GM12801 (cell line): ENCODE data around the gene SMYD3.

Experiments
- TF ChIP-seq, protein P1 (sequence below): IDR thresholded peaks from one replicate; pipeline ENCODE4 v1.5.1; 2011; ENCODE audit warnings: control low read depth; ENCODE audit not compliant: insufficient read length; ENCODE audit errors: extremely low read depth

Gene SMYD3

DNA sequence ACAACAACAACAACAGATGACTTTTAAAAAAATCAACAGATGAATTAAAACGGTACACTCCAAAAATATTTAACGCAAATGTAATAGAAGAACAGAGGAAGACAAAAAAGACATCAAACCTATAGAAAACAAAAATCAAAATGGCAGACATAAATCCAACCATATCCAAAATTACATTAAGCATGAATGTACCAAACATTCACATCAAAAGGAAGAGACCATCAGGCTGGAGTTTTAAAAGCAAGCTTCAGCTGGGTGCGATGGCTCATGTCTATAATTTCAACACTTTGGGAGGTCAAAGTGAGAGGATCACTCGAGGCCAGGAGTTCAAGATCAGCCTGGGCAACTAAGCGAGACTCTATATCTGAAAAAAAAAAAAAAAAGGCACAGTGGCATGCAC is 116.2 kb downstream of the SMYD3 start:
- TF ChIP-seq, protein P1, sequence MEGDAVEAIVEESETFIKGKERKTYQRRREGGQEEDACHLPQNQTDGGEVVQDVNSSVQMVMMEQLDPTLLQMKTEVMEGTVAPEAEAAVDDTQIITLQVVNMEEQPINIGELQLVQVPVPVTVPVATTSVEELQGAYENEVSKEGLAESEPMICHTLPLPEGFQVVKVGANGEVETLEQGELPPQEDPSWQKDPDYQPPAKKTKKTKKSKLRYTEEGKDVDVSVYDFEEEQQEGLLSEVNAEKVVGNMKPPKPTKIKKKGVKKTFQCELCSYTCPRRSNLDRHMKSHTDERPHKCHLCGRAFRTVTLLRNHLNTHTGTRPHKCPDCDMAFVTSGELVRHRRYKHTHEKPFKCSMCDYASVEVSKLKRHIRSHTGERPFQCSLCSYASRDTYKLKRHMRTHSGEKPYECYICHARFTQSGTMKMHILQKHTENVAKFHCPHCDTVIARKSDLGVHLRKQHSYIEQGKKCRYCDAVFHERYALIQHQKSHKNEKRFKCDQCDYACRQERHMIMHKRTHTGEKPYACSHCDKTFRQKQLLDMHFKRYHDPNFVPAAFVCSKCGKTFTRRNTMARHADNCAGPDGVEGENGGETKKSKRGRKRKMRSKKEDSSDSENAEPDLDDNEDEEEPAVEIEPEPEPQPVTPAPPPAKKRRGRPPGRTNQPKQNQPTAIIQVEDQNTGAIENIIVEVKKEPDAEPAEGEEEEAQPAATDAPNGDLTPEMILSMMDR: no peak

DNA sequence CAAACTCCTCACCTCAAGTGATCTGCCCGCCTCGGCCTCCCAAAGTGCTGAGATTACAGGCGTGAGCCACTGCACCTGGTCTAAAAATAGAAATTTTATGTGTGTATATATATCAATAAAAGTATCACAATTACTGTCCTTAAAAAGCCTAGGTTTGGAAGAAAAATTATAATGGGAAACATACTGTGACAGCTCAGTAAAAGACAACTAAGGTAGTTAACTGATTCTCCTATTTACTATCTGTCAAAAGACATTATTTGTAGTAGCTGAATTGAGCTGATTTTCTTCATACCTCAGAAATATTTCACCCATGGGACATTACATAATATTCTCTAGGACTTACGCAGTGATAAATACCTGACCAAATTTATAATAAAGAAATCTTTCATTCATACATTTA is 122.5 kb downstream of the SMYD3 start:
- TF ChIP-seq, protein P1: no peak

DNA sequence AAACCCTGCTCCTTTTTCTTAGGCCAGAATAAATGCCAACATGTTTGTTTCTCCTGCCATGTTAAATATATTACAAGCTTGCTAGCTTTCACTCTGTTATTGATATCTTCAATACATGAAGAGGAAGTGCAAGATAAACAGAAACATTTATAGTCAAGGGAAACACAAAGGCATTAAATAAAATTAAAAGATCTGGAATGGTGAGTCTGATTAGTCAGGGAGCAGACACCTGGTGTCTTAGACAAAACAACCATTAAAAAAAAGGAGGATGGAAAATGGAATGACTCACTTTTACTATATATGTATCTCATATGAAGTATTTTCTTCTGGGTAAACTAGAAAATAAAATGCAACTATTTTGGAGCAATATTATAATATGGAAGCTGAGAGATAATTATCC is 123.3 kb downstream of the SMYD3 start:
- TF ChIP-seq, protein P1: no peak

DNA sequence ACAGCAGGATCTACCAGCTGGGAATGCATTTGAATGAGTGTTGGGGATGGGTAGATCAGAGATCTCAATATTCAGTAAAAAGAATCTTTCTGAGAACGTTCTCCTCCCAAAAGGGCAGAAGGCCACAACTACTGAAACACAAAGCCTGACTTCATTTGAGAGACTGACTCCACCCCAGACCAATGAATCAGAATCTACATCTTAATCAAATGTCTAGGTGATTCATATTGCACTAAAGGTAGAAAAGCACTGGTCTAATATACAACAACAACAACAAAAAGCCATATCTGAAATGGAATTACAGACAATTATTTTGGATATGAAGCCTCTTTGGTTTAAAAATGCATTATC is 123.9 kb downstream of the SMYD3 start:
- TF ChIP-seq, protein P1: no peak

DNA sequence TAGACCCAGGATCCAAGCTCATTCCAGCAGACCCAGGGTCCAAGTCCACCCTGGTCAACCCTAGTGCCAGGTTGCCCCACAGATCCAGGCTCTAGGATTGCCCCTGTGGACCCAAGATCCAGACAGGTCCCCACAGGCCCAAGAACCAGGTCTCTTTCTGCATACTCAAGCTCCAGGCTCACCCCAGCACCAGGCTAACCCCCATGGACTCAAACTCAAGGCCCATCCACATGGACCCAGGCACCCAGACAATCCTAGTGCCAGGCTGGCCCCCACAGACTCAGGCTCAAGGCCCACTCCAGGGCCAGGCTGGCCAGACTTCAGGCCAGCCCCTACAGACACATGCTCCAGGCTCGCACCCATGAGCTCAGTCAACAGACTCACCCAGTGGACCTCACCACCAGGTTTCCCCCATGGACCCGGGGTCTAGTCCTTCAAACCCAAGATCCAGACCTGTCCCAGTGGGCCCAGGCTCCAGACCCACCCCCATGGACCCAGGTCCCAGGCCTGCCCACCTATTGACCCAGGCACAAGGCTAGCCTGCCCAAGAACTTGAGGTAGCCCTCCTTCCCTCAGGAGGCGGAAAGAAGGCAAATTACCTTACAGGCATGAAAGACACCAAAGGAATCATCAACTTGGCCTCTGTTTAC is 124.4 kb downstream of the SMYD3 start:
- TF ChIP-seq, protein P1: no peak

DNA sequence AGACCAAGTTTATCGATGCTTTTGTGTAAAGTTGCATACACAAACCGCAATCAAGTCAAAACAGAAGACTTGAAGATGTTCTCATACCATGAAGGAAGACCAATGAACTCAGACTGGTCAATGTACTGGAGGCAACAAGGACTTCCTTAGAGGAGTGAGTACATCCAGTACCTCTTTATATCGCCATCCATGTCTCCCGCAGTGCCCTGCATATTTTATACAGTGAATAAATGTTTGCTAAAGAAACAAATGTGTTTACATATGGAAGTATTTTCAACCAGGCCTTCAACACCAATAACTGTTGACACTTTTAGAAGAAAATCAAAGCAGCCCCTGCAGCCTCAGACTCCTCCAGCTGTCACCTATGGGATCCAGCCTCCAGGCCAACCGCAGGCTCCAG is 125.6 kb downstream of the SMYD3 start:
- TF ChIP-seq, protein P1: no peak

DNA sequence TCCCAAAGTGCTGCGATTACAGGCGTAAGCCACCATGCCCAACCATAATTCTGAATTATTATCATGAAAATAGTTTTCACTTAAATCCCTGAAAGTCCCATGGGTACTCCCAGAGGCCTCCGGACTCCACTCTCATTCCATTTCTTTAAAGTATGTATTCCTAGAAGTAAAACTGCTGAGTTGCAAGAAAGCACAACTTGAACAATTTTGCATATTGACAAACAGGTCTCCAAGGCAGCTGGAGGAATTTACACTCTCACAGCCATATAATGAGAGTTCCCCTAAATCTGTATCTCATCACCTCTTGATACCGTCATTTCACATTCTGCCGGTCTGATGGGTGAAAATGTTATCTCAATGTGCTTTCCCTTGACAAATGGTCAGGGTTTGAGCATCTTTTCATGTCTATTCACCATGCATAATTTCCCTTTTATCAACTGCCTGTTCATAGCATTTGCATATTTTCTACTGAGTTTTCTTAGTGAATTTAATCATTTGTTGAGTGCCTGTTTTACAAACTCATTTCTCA is 129.4 kb downstream of the SMYD3 start:
- TF ChIP-seq, protein P1: no peak
